GM12878 (cell line): ENCODE results near the gene AMY1C. TPM values are rescaled to one million over a fixed set of nuclear protein-coding genes. Genes with fewer than 3 reads are reported as not detected.

Experiments used
- ATAC-seq: fragments of 200-7000 bp; cut with Tn5 transposase; 3 replicates; pipeline ENCODE4 v1.9.1; 2020; ENCODE audit warnings: mild to moderate bottlenecking, moderate library complexity
- BruUV-seq: library from RNA; stranded (reverse); fragments of 400-500 nt; replicated peaks from 2 replicates; lab custom pipeline; 2021; lab: Mats Ljungman, UMichigan
- CTCF ChIA-PET: fragments of 300-600 bp; sonication (Branson Sonifier 250); formaldehyde crosslinking; extraction: SDS; loops from one replicate; lab custom pipeline; 2021; ENCODE audit warnings: inconsistent platforms; lab: Yijun Ruan, JAX
- POLR2A ChIA-PET: fragments of 350-600 bp; formaldehyde crosslinking; extraction: SDS; loops from one replicate; lab custom pipeline; 2021; ENCODE audit warnings: inconsistent platforms; lab: Charles Lee
- RAD21 ChIA-PET: fragments of 300-600 bp; sonication (Branson Sonifier 250); formaldehyde crosslinking; loops from one replicate; lab custom pipeline; 2023; ENCODE audit warnings: antibody characterized with exemption; ENCODE audit not compliant: unreplicated experiment; lab: Charles Lee
- SMC1A ChIA-PET: fragments of 300-600 bp; sonication (Branson Sonifier 250); formaldehyde crosslinking; loops from one replicate; lab custom pipeline; 2023; ENCODE audit not compliant: unreplicated experiment, uncharacterized antibody; lab: Charles Lee
- DNase-seq: peaks from one replicate; pipeline ENCODE4 v3.0.0-alpha.2; 2011; ENCODE audit warnings: low read depth, low spot score
- FAIRE-seq: peaks from 3 replicates; lab custom pipeline; 2011; peaks lifted over from hg19 to GRCh38; lab: Jason Lieb, UNC
- H2AFZ ChIP-seq: 2 replicates; pipeline ENCODE4 v1.6.0; 2011; ENCODE audit warnings: low read depth, low read length, control low read depth; ENCODE audit not compliant: control insufficient read depth
- H3K27ac ChIP-seq: 2 replicates; pipeline ENCODE4 v1.5.1; 2011; ENCODE audit warnings: control low read depth; ENCODE audit not compliant: control insufficient read depth, insufficient read depth
- H3K27me3 ChIP-seq, 2 experiments: replicated peaks in 1 of 2; 2 replicates each; pipeline versions ENCODE4 v1.6.0 to v1.6.1; 2011; ENCODE audit warnings: low read length in 1 of 2; ENCODE audit not compliant: control insufficient read depth in 2 of 2, insufficient read depth in 2 of 2
- H3K36me3 ChIP-seq, 2 experiments: 2 replicates each; pipeline ENCODE4 v1.5.1; 2011; ENCODE audit warnings: low read length in 1 of 2; ENCODE audit not compliant: control insufficient read depth in 2 of 2, insufficient read depth in 2 of 2
- H3K4me1 ChIP-seq: 2 replicates; pipeline ENCODE4 v1.6.1; 2011; ENCODE audit warnings: mild to moderate bottlenecking, low read length, moderate library complexity, mixed read lengths; ENCODE audit not compliant: control insufficient read depth, insufficient read depth
- H3K4me2 ChIP-seq: 2 replicates; pipeline ENCODE4 v1.6.0; 2011; ENCODE audit warnings: control low read depth; ENCODE audit not compliant: control insufficient read depth, insufficient read depth
- H3K4me3 ChIP-seq: fragments of 200-600 bp; sonication (generic); 2 replicates; pipeline ENCODE4 v1.5.1; 2016
- H3K79me2 ChIP-seq: 2 replicates; pipeline ENCODE4 v1.6.0; 2011; ENCODE audit warnings: low read length; ENCODE audit not compliant: control insufficient read depth, insufficient read depth
- H3K9ac ChIP-seq: 2 replicates; pipeline ENCODE4 v1.8.0; 2011; ENCODE audit warnings: low read length, control low read depth, mixed read lengths; ENCODE audit not compliant: control insufficient read depth, insufficient read depth
- H3K9me3 ChIP-seq: replicated peaks from 3 replicates; pipeline ENCODE4 v1.5.1; 2011; ENCODE audit warnings: mild to moderate bottlenecking, low read length; ENCODE audit not compliant: control insufficient read depth, insufficient read depth
- H4K20me1 ChIP-seq: 2 replicates; pipeline ENCODE4 v1.6.0; 2011; ENCODE audit not compliant: control insufficient read depth, insufficient read depth
- CBX5 ChIP-seq: sonication (generic); IDR thresholded peaks from 2 replicates; pipeline ENCODE4 v1.6.1; 2016; ENCODE audit warnings: low read depth, moderate library complexity, mild to moderate bottlenecking, inconsistent platforms
- FOS ChIP-seq: IDR thresholded peaks from 3 replicates; pipeline ENCODE4 v1.6.1; 2011; ENCODE audit warnings: borderline replicate concordance; ENCODE audit not compliant: insufficient read length; ENCODE audit errors: extremely low read depth
- IKZF1 ChIP-seq: fragments of 450-650 bp; conservative IDR thresholded peaks from 2 replicates; pipeline ENCODE4 v1.6.1; 2017; ENCODE audit warnings: antibody characterized with exemption, mild to moderate bottlenecking
- MTA2 ChIP-seq: fragments of 450-650 bp; IDR thresholded peaks from 2 replicates; pipeline ENCODE4 v1.6.1; 2016; ENCODE audit warnings: low read depth, mild to moderate bottlenecking, moderate library complexity
- NFYA ChIP-seq: IDR thresholded peaks from 2 replicates; pipeline ENCODE4 v1.6.1; 2011; ENCODE audit warnings: low read depth, mild to moderate bottlenecking, low read length, improper control_type of control experiment, borderline replicate concordance
- PAX5 ChIP-seq: IDR thresholded peaks from 2 replicates; pipeline ENCODE4 v1.6.1; 2011; ENCODE audit warnings: low read depth, low read length, borderline replicate concordance
- WGBS: methylation state at CpG from one replicate; pipeline ENCODE4 v1.1.6; 2016; ENCODE audit warnings: low lambda C conversion rate; ENCODE audit not compliant: insufficient replicate concordance, insufficient coverage; ENCODE audit errors: missing lambda C conversion rate; 5-methylcytosine and 5-hydroxymethylcytosine counted together
- in situ Hi-C: fragments of 300-500 bp; cut with MboI; formaldehyde crosslinking; loops from 9 replicates; pipeline ENCODE4 v1.14.3; 2018; ENCODE audit warnings: mixed read lengths
- intact Hi-C: fragments of 100-400 bp; cut with micrococcal nuclease; formaldehyde crosslinking; loops from one replicate; pipeline ENCODE4 v1.14.2; 2022; ENCODE audit not compliant: unreplicated experiment
- polyA plus RNA-seq, 11 experiments: library from polyadenylated mRNA; depleted of rRNA in 4 of 11; unstranded in 6 of 11; stranded (reverse) in 5 of 11; fragments of >200 nt; fragmentation: Nextera tagmentation in 4 of 11; fragmentation: Illumina TruSeq in 1 of 11; extraction: Ambion mirVana in 4 of 11; extraction: Trizol in 1 of 11; gene quantifications; 1 replicate in 1 of 11; 2 replicates in 10 of 11; pipeline versions ENCODE4 v1.2.1 to v1.2.3, GENCODE V29; 2011 to 2016; ENCODE audit warnings: inconsistent platforms in 2 of 11, missing spikeins in 2 of 11, low read depth in 1 of 11
- total RNA-seq, 4 experiments: library from RNA; depleted of rRNA in 3 of 4; stranded (reverse); fragments of >200 nt in 3 of 4; fragmentation: Illumina TruSeq in 1 of 4; extraction: Trizol in 1 of 4; gene quantifications; 2 replicates each; pipeline versions ENCODE4 v1.2.1 to v1.2.3, GENCODE V29; 2013 to 2021
- TF ChIP-seq, protein P1 (sequence below): fragments of 450-650 bp; IDR thresholded peaks from 2 replicates; pipeline ENCODE4 v1.6.1; 2017; ENCODE audit warnings: mild to moderate bottlenecking
- TF ChIP-seq, protein P2 (sequence below): fragments of 450-650 bp; IDR thresholded peaks from 2 replicates; pipeline ENCODE4 v1.6.1; 2018; ENCODE audit warnings: mild to moderate bottlenecking, low read depth, moderate library complexity; ENCODE audit not compliant: partially characterized antibody
- TF ChIP-seq, protein P3 (sequence below): IDR thresholded peaks from 2 replicates; pipeline ENCODE4 v1.6.1; 2011; ENCODE audit warnings: borderline replicate concordance, low read depth, mild to moderate bottlenecking, moderate library complexity, mixed read lengths, low read length; ENCODE audit not compliant: insufficient read depth; ENCODE audit errors: extremely low read length
- TF ChIP-seq, protein P4 (sequence below): fragments of 450-650 bp; formaldehyde crosslinking; IDR thresholded peaks from 2 replicates; pipeline ENCODE4 v1.5.0; 2022; ENCODE audit warnings: mild to moderate bottlenecking, missing genetic modification characterization

Gene AMY1C
- total and polyA plus RNA-seq, 10 of the 15 experiments (the other 5 are each of a cell fraction or from before 2014, with no cell fraction given) = 0.06 to 0.13 (median 0.07) TPM; not detected in 7

DNA sequence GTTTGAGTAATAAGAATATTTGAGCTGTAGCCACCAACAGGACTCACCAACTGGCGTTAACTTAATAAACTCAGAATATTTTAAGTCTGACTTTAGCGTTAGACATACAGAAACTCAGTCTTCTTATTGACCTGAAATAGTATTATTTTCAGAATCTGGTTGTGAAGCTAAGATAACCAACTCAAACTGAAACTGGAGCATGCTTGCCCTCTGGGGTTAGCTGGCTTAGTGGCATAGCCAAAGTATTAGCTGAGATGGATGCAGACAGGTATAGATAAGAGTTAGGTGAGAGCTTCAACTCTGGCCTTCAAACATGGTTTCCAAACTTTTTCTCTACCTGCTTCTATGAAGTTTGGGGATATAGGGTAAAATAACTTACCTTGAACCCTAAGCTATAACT, 40.5 kb downstream of the AMY1C start:
- BruUV-seq = no TSS peak
- Histone ChIP-seq H3K4me1 (no peaks in the 10 kb centered on the region), H3K27ac (no peak overlapping the region), H2AFZ (no peak overlapping the region), H3K4me3 (no peak overlapping the region), H3K36me3 (no peaks in the 10 kb centered on the region), H3K4me2 (no peak overlapping the region), H3K9me3 (no peaks in the 10 kb centered on the region), H3K27me3 (no peaks in the 10 kb centered on the region), H3K79me2 (no peaks in the 10 kb centered on the region), H4K20me1 (no peaks in the 10 kb centered on the region), H3K9ac (no peak overlapping the region)
- CTCF ChIA-PET = interaction anchor here (0.7 to 2.0 kb wide), 4 partner anchors 10 to 1016 kb away, joined by 3 to 8 read pairs (median 4); no protein-coding TSS in a partner anchor
- FAIRE-seq (no peak), ATAC-seq (peak; percentile 61), DNase-seq (no peak)
- POLR2A ChIA-PET = interaction anchor here (0.6 kb wide), 1 partner anchor 126 kb away, joined by 3 read pairs; no protein-coding TSS in a partner anchor
- in situ Hi-C loops (no loop called here), intact Hi-C loops (no loop called here)
- SMC1A ChIA-PET = interaction anchor here (1.1 to 1.6 kb wide), 4 partner anchors 10 to 858 kb away, joined by 3 to 5 read pairs (median 3); no protein-coding TSS in a partner anchor
- RAD21 ChIA-PET = interaction anchor here (1.1 to 2.1 kb wide), 2 partner anchors 858 to 1237 kb away, joined by 4 to 7 read pairs; no protein-coding TSS in a partner anchor
- 2% methylated on average over 2 of the region's 2 CpGs for WGBS
- TF ChIP-seq PAX5 (no peak), CBX5 (no peak), IKZF1 (no peak), FOS (no peak), MTA2 (no peak), NFYA (no peak)
- TF ChIP-seq, protein P1, sequence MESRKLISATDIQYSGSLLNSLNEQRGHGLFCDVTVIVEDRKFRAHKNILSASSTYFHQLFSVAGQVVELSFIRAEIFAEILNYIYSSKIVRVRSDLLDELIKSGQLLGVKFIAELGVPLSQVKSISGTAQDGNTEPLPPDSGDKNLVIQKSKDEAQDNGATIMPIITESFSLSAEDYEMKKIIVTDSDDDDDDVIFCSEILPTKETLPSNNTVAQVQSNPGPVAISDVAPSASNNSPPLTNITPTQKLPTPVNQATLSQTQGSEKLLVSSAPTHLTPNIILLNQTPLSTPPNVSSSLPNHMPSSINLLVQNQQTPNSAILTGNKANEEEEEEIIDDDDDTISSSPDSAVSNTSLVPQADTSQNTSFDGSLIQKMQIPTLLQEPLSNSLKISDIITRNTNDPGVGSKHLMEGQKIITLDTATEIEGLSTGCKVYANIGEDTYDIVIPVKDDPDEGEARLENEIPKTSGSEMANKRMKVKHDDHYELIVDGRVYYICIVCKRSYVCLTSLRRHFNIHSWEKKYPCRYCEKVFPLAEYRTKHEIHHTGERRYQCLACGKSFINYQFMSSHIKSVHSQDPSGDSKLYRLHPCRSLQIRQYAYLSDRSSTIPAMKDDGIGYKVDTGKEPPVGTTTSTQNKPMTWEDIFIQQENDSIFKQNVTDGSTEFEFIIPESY = no peak
- TF ChIP-seq, protein P2, sequence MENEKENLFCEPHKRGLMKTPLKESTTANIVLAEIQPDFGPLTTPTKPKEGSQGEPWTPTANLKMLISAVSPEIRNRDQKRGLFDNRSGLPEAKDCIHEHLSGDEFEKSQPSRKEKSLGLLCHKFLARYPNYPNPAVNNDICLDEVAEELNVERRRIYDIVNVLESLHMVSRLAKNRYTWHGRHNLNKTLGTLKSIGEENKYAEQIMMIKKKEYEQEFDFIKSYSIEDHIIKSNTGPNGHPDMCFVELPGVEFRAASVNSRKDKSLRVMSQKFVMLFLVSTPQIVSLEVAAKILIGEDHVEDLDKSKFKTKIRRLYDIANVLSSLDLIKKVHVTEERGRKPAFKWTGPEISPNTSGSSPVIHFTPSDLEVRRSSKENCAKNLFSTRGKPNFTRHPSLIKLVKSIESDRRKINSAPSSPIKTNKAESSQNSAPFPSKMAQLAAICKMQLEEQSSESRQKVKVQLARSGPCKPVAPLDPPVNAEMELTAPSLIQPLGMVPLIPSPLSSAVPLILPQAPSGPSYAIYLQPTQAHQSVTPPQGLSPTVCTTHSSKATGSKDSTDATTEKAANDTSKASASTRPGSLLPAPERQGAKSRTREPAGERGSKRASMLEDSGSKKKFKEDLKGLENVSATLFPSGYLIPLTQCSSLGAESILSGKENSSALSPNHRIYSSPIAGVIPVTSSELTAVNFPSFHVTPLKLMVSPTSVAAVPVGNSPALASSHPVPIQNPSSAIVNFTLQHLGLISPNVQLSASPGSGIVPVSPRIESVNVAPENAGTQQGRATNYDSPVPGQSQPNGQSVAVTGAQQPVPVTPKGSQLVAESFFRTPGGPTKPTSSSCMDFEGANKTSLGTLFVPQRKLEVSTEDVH = no peak
- TF ChIP-seq, protein P3, sequence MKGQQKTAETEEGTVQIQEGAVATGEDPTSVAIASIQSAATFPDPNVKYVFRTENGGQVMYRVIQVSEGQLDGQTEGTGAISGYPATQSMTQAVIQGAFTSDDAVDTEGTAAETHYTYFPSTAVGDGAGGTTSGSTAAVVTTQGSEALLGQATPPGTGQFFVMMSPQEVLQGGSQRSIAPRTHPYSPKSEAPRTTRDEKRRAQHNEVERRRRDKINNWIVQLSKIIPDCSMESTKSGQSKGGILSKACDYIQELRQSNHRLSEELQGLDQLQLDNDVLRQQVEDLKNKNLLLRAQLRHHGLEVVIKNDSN = no peak
- TF ChIP-seq, protein P4, sequence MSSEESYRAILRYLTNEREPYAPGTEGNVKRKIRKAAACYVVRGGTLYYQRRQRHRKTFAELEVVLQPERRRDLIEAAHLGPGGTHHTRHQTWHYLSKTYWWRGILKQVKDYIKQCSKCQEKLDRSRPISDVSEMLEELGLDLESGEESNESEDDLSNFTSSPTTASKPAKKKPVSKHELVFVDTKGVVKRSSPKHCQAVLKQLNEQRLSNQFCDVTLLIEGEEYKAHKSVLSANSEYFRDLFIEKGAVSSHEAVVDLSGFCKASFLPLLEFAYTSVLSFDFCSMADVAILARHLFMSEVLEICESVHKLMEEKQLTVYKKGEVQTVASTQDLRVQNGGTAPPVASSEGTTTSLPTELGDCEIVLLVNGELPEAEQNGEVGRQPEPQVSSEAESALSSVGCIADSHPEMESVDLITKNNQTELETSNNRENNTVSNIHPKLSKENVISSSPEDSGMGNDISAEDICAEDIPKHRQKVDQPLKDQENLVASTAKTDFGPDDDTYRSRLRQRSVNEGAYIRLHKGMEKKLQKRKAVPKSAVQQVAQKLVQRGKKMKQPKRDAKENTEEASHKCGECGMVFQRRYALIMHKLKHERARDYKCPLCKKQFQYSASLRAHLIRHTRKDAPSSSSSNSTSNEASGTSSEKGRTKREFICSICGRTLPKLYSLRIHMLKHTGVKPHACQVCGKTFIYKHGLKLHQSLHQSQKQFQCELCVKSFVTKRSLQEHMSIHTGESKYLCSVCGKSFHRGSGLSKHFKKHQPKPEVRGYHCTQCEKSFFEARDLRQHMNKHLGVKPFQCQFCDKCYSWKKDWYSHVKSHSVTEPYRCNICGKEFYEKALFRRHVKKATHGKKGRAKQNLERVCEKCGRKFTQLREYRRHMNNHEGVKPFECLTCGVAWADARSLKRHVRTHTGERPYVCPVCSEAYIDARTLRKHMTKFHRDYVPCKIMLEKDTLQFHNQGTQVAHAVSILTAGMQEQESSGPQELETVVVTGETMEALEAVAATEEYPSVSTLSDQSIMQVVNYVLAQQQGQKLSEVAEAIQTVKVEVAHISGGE (CRISPR knock-in tag) = no peak
